ENCODE results near the gene IZUMO1.

DNA sequence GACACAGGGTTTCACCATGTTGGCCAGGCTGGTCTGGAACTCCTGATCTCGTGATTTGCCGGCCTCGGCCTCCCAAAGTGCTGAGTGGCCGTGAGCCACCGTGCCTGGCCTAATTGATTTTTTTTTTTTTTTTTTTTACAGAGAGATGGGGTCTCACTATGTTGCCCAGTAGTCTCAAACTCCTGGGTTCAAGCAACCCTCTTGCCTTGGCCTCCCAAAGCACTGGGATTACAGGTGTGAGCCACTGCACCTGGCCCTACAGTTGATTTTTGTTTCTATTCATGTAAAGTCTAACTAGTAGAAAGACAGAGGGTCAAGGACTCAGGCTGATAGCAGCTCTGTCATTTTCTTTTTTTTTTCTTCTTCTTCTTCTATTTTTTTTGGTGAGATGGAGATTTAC lies 30.4 kb upstream of the IZUMO1 start:
- TF ChIP-seq, protein P1, sequence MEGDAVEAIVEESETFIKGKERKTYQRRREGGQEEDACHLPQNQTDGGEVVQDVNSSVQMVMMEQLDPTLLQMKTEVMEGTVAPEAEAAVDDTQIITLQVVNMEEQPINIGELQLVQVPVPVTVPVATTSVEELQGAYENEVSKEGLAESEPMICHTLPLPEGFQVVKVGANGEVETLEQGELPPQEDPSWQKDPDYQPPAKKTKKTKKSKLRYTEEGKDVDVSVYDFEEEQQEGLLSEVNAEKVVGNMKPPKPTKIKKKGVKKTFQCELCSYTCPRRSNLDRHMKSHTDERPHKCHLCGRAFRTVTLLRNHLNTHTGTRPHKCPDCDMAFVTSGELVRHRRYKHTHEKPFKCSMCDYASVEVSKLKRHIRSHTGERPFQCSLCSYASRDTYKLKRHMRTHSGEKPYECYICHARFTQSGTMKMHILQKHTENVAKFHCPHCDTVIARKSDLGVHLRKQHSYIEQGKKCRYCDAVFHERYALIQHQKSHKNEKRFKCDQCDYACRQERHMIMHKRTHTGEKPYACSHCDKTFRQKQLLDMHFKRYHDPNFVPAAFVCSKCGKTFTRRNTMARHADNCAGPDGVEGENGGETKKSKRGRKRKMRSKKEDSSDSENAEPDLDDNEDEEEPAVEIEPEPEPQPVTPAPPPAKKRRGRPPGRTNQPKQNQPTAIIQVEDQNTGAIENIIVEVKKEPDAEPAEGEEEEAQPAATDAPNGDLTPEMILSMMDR (IDR thresholded peaks at IDR 0.05; ENCODE audit: poor library complexity, severe bottlenecking), result no peak
- no peak for TF ChIP-seq EP300 (conservative IDR thresholded peaks at IDR 0.05; ENCODE audit: poor library complexity, severe bottlenecking)
- TF ChIP-seq, protein P2, sequence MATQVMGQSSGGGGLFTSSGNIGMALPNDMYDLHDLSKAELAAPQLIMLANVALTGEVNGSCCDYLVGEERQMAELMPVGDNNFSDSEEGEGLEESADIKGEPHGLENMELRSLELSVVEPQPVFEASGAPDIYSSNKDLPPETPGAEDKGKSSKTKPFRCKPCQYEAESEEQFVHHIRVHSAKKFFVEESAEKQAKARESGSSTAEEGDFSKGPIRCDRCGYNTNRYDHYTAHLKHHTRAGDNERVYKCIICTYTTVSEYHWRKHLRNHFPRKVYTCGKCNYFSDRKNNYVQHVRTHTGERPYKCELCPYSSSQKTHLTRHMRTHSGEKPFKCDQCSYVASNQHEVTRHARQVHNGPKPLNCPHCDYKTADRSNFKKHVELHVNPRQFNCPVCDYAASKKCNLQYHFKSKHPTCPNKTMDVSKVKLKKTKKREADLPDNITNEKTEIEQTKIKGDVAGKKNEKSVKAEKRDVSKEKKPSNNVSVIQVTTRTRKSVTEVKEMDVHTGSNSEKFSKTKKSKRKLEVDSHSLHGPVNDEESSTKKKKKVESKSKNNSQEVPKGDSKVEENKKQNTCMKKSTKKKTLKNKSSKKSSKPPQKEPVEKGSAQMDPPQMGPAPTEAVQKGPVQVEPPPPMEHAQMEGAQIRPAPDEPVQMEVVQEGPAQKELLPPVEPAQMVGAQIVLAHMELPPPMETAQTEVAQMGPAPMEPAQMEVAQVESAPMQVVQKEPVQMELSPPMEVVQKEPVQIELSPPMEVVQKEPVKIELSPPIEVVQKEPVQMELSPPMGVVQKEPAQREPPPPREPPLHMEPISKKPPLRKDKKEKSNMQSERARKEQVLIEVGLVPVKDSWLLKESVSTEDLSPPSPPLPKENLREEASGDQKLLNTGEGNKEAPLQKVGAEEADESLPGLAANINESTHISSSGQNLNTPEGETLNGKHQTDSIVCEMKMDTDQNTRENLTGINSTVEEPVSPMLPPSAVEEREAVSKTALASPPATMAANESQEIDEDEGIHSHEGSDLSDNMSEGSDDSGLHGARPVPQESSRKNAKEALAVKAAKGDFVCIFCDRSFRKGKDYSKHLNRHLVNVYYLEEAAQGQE (IDR thresholded peaks at IDR 0.05; ENCODE audit: borderline replicate concordance), result no peak
- TF ChIP-seq POLR2AphosphoS5 (IDR thresholded peaks at IDR 0.05), result no peak
- no peak for TF ChIP-seq RAD21 (conservative IDR thresholded peaks at IDR 0.05)
- no peak for TF ChIP-seq EZH2 (IDR thresholded peaks at IDR 0.05; ENCODE audit: borderline replicate concordance, insufficient read depth, low read length, poor library complexity, severe bottlenecking)
- no peak for TF ChIP-seq SMC3 (conservative IDR thresholded peaks at IDR 0.05; ENCODE audit: poor library complexity)
- TF ChIP-seq TAF1 (IDR thresholded peaks at IDR 0.05; ENCODE audit: low read depth), result no peak
- no peak for TF ChIP-seq MXI1 (conservative IDR thresholded peaks at IDR 0.05; ENCODE audit: poor library complexity, severe bottlenecking)
